Lower lobe of right lung (tissue), 2 donors: ENCODE measurements around the gene FGF14. TPM values are rescaled to one million over a fixed set of nuclear protein-coding genes. Genes with fewer than 3 reads are reported as not detected.

Experiments
- ATAC-seq, 2 donors: fragments of 200-7000 bp; cut with Tn5 transposase; one replicate each; pipeline ENCODE4 v1.9.1; 2020 to 2022; ENCODE audit warnings: mild to moderate bottlenecking in 2 of 2, moderate library complexity in 2 of 2
- DNase-seq: peaks from one replicate; pipeline ENCODE4 v3.0.0-alpha.2; 2020
- H3K27ac ChIP-seq: fragments of 200-600 bp; one replicate; pipeline ENCODE4 v1.8.0; 2022
- H3K27me3 ChIP-seq: fragments of 200-600 bp; one replicate; pipeline ENCODE4 v1.8.0; 2022; ENCODE audit warnings: low read depth
- H3K36me3 ChIP-seq: fragments of 200-600 bp; one replicate; pipeline ENCODE4 v1.8.0; 2022; ENCODE audit warnings: mild to moderate bottlenecking
- H3K4me1 ChIP-seq: fragments of 200-600 bp; one replicate; pipeline ENCODE4 v1.8.0; 2022
- H3K4me3 ChIP-seq: fragments of 200-600 bp; one replicate; pipeline ENCODE4 v1.8.0; 2022; ENCODE audit warnings: mild to moderate bottlenecking
- H3K9me3 ChIP-seq: fragments of 200-600 bp; one replicate; pipeline ENCODE4 v1.8.0; 2022
- CTCF ChIP-seq: fragments of 200-600 bp; IDR thresholded peaks from one replicate; pipeline ENCODE4 v1.8.0; 2022; ENCODE audit warnings: antibody characterized with exemption, mild to moderate bottlenecking
- intact Hi-C: fragments of 100-400 bp; cut with DNase I; formaldehyde crosslinking; loops from one replicate; pipeline ENCODE4 v1.11.0; 2022
- total RNA-seq: library from RNA; stranded (reverse); fragmentation: NEBNext Ultra II Directional; extraction: Animal tissue kit (Norgen Biotek cat#: 25700); gene quantifications from one replicate; pipeline ENCODE4 v1.2.1, GENCODE V29; 2021
- donor health status: DM: no; HTN: yes; CAD: no; lungs with severe emphysema.

The FGF14 gene
- total RNA-seq, 1 donor from 2014 or later: 5.0 TPM

GRCh38 chr13:101763191-101763590 lies 638.7 kb downstream of the FGF14 start:
- Histone ChIP-seq H3K4me1 (no peaks in the 10 kb centered on the region), H3K36me3 (no peaks in the 10 kb centered on the region), H3K4me3 (no peak overlapping the region), H3K27ac (no peak overlapping the region), H3K27me3 (no peaks in the 10 kb centered on the region), H3K9me3 (no peaks in the 10 kb centered on the region)
- intact Hi-C loops: no loop called here
- TF ChIP-seq CTCF: no peak
- DNase-seq: no peak
- peak; percentile 66 to 82 for ATAC-seq

- no peaks in the 10 kb centered on the region for H3K4me1 ChIP-seq
- DNase-seq (no peak), ATAC-seq (peak in 1 of 2 donors; percentile 80)
- no peaks in the 10 kb centered on the region for H3K27me3 ChIP-seq
- peak; percentile 34 for TF ChIP-seq CTCF
- H3K36me3 ChIP-seq: no peaks in the 10 kb centered on the region
- intact Hi-C loops: no loop called here
- no peak overlapping the region for H3K4me3 ChIP-seq
- H3K27ac ChIP-seq: no peak overlapping the region
- no peaks in the 10 kb centered on the region for H3K9me3 ChIP-seq
Observed at GRCh38 chr13:101757446-101758039, 644.3 kb downstream of the FGF14 start.

GRCh38 chr13:101755228-101755887 lies 646.5 kb downstream of the FGF14 start:
- H3K36me3 ChIP-seq: no peaks in the 10 kb centered on the region
- DNase-seq: no peak
- H3K27me3 ChIP-seq: no peaks in the 10 kb centered on the region
- H3K27ac ChIP-seq: no peak overlapping the region
- no peak for TF ChIP-seq CTCF
- no peaks in the 10 kb centered on the region for H3K9me3 ChIP-seq
- H3K4me3 ChIP-seq: no peak overlapping the region
- intact Hi-C loops: no loop called here
- no peaks in the 10 kb centered on the region for H3K4me1 ChIP-seq
- ATAC-seq: no peak

GRCh38 chr13:101752432-101752831 lies 649.4 kb downstream of the FGF14 start:
- Histone ChIP-seq H3K27ac (no peak overlapping the region), H3K9me3 (no peaks in the 10 kb centered on the region), H3K4me1 (no peaks in the 10 kb centered on the region), H3K36me3 (no peaks in the 10 kb centered on the region), H3K4me3 (no peak overlapping the region), H3K27me3 (no peaks in the 10 kb centered on the region)
- DNase-seq (no peak), ATAC-seq (no peak)
- intact Hi-C loops: no loop called here
- no peak for TF ChIP-seq CTCF

GRCh38 chr13:101751488-101751887 lies 650.4 kb downstream of the FGF14 start:
- no peak for TF ChIP-seq CTCF
- peak; percentile 18 to 32 for ATAC-seq
- intact Hi-C loops: no loop called here
- H3K27me3 ChIP-seq: no peaks in the 10 kb centered on the region
- DNase-seq: no peak
- no peak overlapping the region for H3K4me3 ChIP-seq
- H3K27ac ChIP-seq: no peak overlapping the region
- H3K9me3 ChIP-seq: no peaks in the 10 kb centered on the region
- no peaks in the 10 kb centered on the region for H3K4me1 ChIP-seq
- H3K36me3 ChIP-seq: no peaks in the 10 kb centered on the region
